GM12891 (cell line): ENCODE measurements around the gene KDM3A.

ENCODE experiments used
- POLR2A ChIP-seq: IDR thresholded peaks from 2 replicates; pipeline ENCODE4 v1.6.1; 2011; ENCODE audit warnings: low read depth, low read length, control low read depth
- TAF1 ChIP-seq: IDR thresholded peaks from 2 replicates; pipeline ENCODE4 v1.6.1; 2011; ENCODE audit warnings: low read depth, low read length, control low read depth

DNA sequence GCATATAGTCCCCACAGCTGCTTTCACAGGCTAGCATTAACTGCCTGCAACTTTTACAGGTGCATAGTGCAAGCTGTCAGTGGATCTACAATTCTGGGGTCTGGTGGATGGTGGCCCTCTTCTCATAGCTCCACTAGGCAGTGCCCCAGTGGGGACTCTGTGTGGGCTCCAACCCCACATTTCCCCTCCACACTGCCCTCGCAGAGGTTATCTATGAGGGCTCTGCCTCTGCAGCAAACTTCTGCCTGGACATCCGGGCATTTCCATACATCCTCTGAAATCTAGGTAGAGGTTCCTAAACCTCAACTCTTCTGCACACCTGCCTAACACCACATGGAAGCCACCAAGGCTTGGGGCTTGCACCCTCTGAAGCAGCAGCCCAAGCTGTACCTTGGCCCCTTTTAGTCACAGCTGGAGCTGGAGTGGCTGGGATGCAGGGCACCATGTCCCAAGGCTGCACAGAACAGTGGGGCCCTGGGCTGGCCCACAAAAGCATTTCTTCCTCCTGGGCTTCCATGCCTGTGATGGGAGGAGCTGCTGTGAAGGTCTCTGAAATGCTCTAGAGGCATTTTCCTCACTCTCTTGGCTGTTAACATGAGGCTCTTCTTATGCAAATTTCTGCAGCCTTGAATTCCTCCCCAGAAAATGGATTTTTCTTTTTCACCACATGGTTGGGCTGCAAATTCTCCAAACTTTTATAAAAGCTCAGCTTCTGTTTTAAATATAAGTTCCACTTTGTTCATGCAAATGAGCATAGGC lies 59.3 kb downstream of the KDM3A start:
- TF ChIP-seq POLR2A (no peak), TAF1 (no peak)
